HG03442 (cell line): ENCODE results near the gene METTL13.

ENCODE experiments used
- ATAC-seq: cut with Tn5 transposase; IDR thresholded peaks from one replicate; pipeline ENCODE4 v1.9.1; 2021; ENCODE audit warnings: mild to moderate bottlenecking, moderate library complexity; ENCODE audit not compliant: unreplicated experiment

Gene METTL13

DNA sequence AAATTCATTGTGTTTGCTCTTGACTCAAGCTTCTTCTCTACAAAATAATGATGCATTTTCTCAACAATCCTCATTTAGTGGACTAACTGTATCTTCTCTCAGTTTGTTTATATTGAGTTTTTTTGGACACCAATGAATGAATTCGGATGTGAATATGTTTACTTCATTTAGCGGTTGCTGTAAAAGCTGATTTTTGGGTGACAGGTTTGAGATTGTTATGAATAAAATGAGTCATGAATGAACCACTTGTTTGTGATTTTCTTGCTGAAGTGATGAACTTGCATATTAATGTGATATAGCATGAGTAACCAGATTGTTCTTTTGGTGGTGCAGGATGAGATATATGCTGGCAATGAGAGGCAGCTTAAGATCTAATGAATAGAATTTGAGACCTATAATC, 62.9 kb downstream of the METTL13 start:
- ATAC-seq: no peak

DNA sequence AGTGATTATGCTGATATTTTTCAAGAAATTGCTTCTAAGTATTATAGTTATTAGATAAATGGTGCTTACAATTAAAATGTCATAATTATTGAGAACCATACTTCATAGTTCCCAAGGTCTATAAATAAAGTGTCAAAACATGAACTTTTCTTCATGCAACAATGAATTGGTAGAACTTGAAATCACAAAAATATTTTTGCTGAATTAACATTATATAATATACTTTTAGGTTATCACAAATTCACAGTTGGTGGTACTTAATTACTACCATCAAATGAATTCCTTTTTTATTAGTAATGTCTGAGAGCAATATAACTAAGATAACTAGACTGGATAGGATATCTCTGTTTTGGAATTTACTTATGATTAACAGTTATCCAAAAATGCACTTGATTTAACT, 64.5 kb downstream of the METTL13 start:
- ATAC-seq: no peak
